ENCODE measurements around the gene PRMT9. TPM values are rescaled to one million over a fixed set of nuclear protein-coding genes. Genes with fewer than 3 reads are reported as not detected.

PRMT9 gene
- total RNA-seq, 1 experiment from 2014 or later, result 10.5 TPM

DNA sequence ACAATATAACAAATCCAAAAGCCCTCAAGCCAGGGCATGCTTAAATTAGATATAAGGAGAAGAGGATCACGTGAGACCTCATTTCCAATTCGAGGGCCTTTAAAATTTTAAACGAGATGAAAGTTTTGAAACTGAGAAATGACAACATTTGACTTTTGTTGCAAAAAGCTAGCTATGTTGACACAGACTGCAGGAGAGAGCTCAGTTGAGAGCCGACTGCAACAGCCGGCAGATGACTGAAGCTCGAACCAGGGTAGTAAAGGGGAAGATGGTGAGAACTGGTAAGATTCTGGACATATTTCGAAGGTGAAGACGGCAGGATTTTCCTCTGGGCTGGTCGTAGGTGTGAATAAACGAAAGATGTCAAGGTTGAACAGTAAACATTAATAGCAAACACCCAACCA lies 773 bp downstream of the PRMT9 start:
- Histone ChIP-seq H3K4ac (ENCODE audit: low read depth, low read length) (no peak overlapping the region), H2BK15ac (ENCODE audit: low read depth, low read length) (no peak overlapping the region), H3K79me2 (ENCODE audit: insufficient read depth, low read length) (peaks cover 3% of the 10 kb centered on the region; the same call in 1 of the 2 replicates), H2BK20ac (ENCODE audit: low read depth, low read length, poor library complexity, severe bottlenecking) (no peak overlapping the region), H3K79me1 (ENCODE audit: insufficient read depth, low read depth, low read length, poor library complexity, severe bottlenecking) (peaks cover 5% of the 10 kb centered on the region), H3K27me3 (ENCODE audit: insufficient read depth, low read length) (no peaks in the 10 kb centered on the region), H3K4me1 (ENCODE audit: insufficient read depth, low read length) (no peaks in the 10 kb centered on the region), H3K9ac (ENCODE audit: extremely low read depth, insufficient read length, low read length) (peak overlapping the region; percentile 89), H4K8ac (replicated peaks; ENCODE audit: insufficient read length, low read depth, low read length) (no peak overlapping the region), H3K4me2 (ENCODE audit: insufficient read depth, insufficient read length, low read length) (peak overlapping the region; percentile 64), H3T11ph (ENCODE audit: low read length) (no peak overlapping the region), H4K5ac (ENCODE audit: insufficient read length, low read depth, low read length) (no peak overlapping the region), H4K91ac (ENCODE audit: insufficient read length, low read depth, low read length) (no peak overlapping the region), H3K23me2 (ENCODE audit: insufficient read length, low read depth, low read length, poor library complexity, severe bottlenecking) (peaks cover 8% of the 10 kb centered on the region), H3K14ac (ENCODE audit: insufficient read depth, low read length) (peak overlapping the region; percentile 6; the same call in 1 of the 2 replicates), H2AFZ (ENCODE audit: low read length) (no peak overlapping the region), H3K18ac (ENCODE audit: insufficient read length, low read depth, low read length) (no peak overlapping the region), H3K9me3 (ENCODE audit: control insufficient read depth, low read depth, low read length) (no peaks in the 10 kb centered on the region), H4K20me1 (ENCODE audit: control insufficient read depth, insufficient read depth, insufficient read length) (no peaks in the 10 kb centered on the region), H2BK5ac (ENCODE audit: insufficient read length, low read length) (no peak overlapping the region), H2BK120ac (ENCODE audit: low read depth, low read length, poor library complexity, severe bottlenecking) (no peak overlapping the region), H2BK12ac (ENCODE audit: insufficient read length, low read depth, low read length) (no peak overlapping the region), H3K23ac (ENCODE audit: insufficient read length, low read depth, low read length) (no peak overlapping the region), H2AK5ac (ENCODE audit: insufficient read length, low read length) (no peak overlapping the region), H3K27ac (ENCODE audit: insufficient read length, low read depth, low read length) (no peak overlapping the region), H3K56ac (ENCODE audit: insufficient read length, low read depth, low read length) (no peak overlapping the region)
- Mint-ChIP-seq H3K4me1 (peaks cover 19 to 21% of the 10 kb centered on the region in 2 experiments), H3K9me3 (peaks cover 0 to 4% of the 10 kb centered on the region in 2 experiments; a peak in 2 of 5 replicates), H3K27me3 (ENCODE audit: low read depth) (peaks cover 9% of the 10 kb centered on the region), H3K27ac (peak overlapping the region in 2 of 3 experiments; percentile 97 to 98; a peak in 4 of 7 replicates), H3K4me3 (peak overlapping the region; percentile 83 to 87), H3K36me3 (ENCODE audit: insufficient read depth in 1 of 3, low read depth in 3 of 3) (peaks cover 3 to 11% (median 8%) of the 10 kb centered on the region in 3 experiments; a peak in 6 of 7 replicates)
- no CpG with 5 or more reads among the region's 10 CpGs for WGBS (ENCODE audit: extremely low coverage, insufficient read length, low lambda C conversion rate)
- DNase-seq, result no peak
- TF ChIP-seq CTCF (conservative IDR thresholded peaks at IDR 0.05), result no peak

Measured in H9 (cell line).